HCT116 (cell line): ENCODE measurements around the gene OR1F1. TPM values are rescaled to one million over a fixed set of nuclear protein-coding genes. Genes with fewer than 3 reads are reported as not detected.
A peak's percentile ranks its signal among the peaks of the same experiment; 100 is the strongest.

Experiments used
- ATAC-seq: fragments of 200-7000 bp; cut with Tn5 transposase; 2 replicates; pipeline ENCODE4 v1.9.1; 2020; ENCODE audit warnings: mild to moderate bottlenecking, moderate library complexity
- BruUV-seq: library from RNA; stranded (reverse); fragments of 400-500 nt; replicated peaks from 2 replicates; lab custom pipeline; 2021; lab: Mats Ljungman, UMichigan
- CTCF ChIA-PET: fragments of 300-600 bp; sonication (Branson Sonifier 250); formaldehyde crosslinking; loops from one replicate; lab custom pipeline; 2021; ENCODE audit warnings: antibody characterized with exemption; lab: Charles Lee
- POLR2A ChIA-PET: fragments of 300-600, 350-600 bp; sonication (Branson Sonifier 250); formaldehyde crosslinking; loops from one replicate; lab custom pipeline; 2021; ENCODE audit warnings: antibody characterized with exemption; lab: Charles Lee
- RAD21 ChIA-PET, 2 experiments: fragments of 300-600 bp; sonication (Branson Sonifier 250); formaldehyde crosslinking; loops; one replicate each; lab custom pipeline; 2023; ENCODE audit warnings: low total read pairs in 2 of 2; ENCODE audit not compliant: uncharacterized antibody in 2 of 2, unreplicated experiment in 2 of 2, low non-redundant PET in 1 of 2; lab: Charles Lee
- DNase-seq: peaks from one replicate; pipeline ENCODE4 v3.0.0-alpha.2; 2010; ENCODE audit warnings: low read depth, low spot score
- H2AFZ ChIP-seq: fragments of 200-600 bp; shearing (Covaris generic), sonication (generic); 2 replicates; pipeline ENCODE4 v1.6.1; 2017; ENCODE audit warnings: low read depth, mixed run types, mixed read lengths, antibody characterized with exemption, low read length; ENCODE audit not compliant: poor library complexity, severe bottlenecking
- H3K27ac ChIP-seq: 2 replicates; pipeline ENCODE4 v1.5.1; 2012; ENCODE audit warnings: low read depth, low read length
- H3K27me3 ChIP-seq: fragments of 200-600 bp; sonication (generic); 2 replicates; pipeline ENCODE4 v1.6.1; 2016; ENCODE audit warnings: mixed run types, low read length, mixed read lengths; ENCODE audit not compliant: insufficient read depth
- H3K36me3 ChIP-seq, 2 experiments: fragments of 200-500 bp in 1 of 2; fragments of 200-600 bp in 1 of 2; sonication (Bioruptor generic) in 1 of 2; sonication (generic) in 1 of 2; 2 replicates each; pipeline versions ENCODE4 v1.5.1 to v1.6.1; 2014 to 2016; ENCODE audit warnings: low read length in 2 of 2, inconsistent platforms in 1 of 2, mixed read lengths in 1 of 2, mixed run types in 1 of 2; ENCODE audit not compliant: insufficient read depth in 2 of 2, control insufficient read depth in 1 of 2
- H3K4me1 ChIP-seq, 2 experiments: fragments of 200-600 bp in 1 of 2; sonication (generic) in 1 of 2; 2 replicates each; pipeline versions ENCODE4 v1.5.1 to v1.6.1; 2012 to 2017; ENCODE audit warnings: low read length in 2 of 2, inconsistent platforms in 1 of 2, mild to moderate bottlenecking in 1 of 2, mixed read lengths in 1 of 2, mixed run types in 1 of 2, moderate library complexity in 1 of 2; ENCODE audit not compliant: insufficient read depth in 2 of 2, control insufficient read depth in 1 of 2
- H3K4me2 ChIP-seq: fragments of 200-600 bp; sonication (generic); 2 replicates; pipeline ENCODE4 v1.6.1; 2017; ENCODE audit warnings: mixed run types, low read length, mixed read lengths
- H3K4me3 ChIP-seq, 2 experiments: fragments of 200-600 bp in 1 of 2; sonication (generic) in 1 of 2; replicated peaks in 1 of 2; 2 replicates each; pipeline ENCODE4 v1.5.1; 2011 to 2016; ENCODE audit warnings: low read length in 2 of 2, control low read depth in 1 of 2, low read depth in 1 of 2, mild to moderate bottlenecking in 1 of 2, mixed read lengths in 1 of 2, mixed run types in 1 of 2
- H3K79me2 ChIP-seq: fragments of 200-600 bp; sonication (generic); 2 replicates; pipeline ENCODE4 v1.6.1; 2017; ENCODE audit warnings: mild to moderate bottlenecking, mixed run types, low read length, moderate library complexity, mixed read lengths; ENCODE audit not compliant: insufficient read depth
- H3K9ac ChIP-seq: fragments of 200-600 bp; sonication (generic); 2 replicates; pipeline ENCODE4 v1.6.1; 2016; ENCODE audit warnings: low read length, mixed read lengths
- H3K9me2 ChIP-seq: fragments of 200-600 bp; sonication (generic), shearing (Covaris generic); 2 replicates; pipeline ENCODE4 v1.6.1; 2017; ENCODE audit warnings: mixed run types, mild to moderate bottlenecking, moderate library complexity; ENCODE audit not compliant: insufficient read depth
- H3K9me3 ChIP-seq, 2 experiments: fragments of 200-500 bp in 1 of 2; fragments of 200-600 bp in 1 of 2; sonication (Bioruptor generic) in 1 of 2; sonication (generic) in 1 of 2; 2 replicates each; pipeline ENCODE4 v1.6.1; 2014 to 2017; ENCODE audit warnings: low read length in 2 of 2, mixed read lengths in 2 of 2, inconsistent platforms in 1 of 2, low read depth in 1 of 2, mild to moderate bottlenecking in 1 of 2, mixed run types in 1 of 2, moderate library complexity in 1 of 2; ENCODE audit not compliant: control insufficient read depth in 1 of 2, insufficient read depth in 1 of 2
- H4K20me1 ChIP-seq: fragments of 200-600 bp; sonication (generic), shearing (Covaris generic); 2 replicates; pipeline ENCODE4 v1.6.1; 2017; ENCODE audit warnings: mixed run types, mild to moderate bottlenecking, moderate library complexity; ENCODE audit not compliant: insufficient read depth
- ATF3 ChIP-seq: IDR thresholded peaks from 2 replicates; pipeline ENCODE4 v1.6.1; 2012
- CBX3 ChIP-seq: IDR thresholded peaks from 2 replicates; pipeline ENCODE4 v1.6.1; 2012; ENCODE audit warnings: low read depth
- CEBPB ChIP-seq: IDR thresholded peaks from 2 replicates; pipeline ENCODE4 v1.6.1; 2012; ENCODE audit warnings: low read depth
- CTCF ChIP-seq, 3 experiments: fragments of 200-600 bp in 1 of 3; sonication (generic) in 1 of 3; IDR thresholded peaks in 2 of 3; conservative IDR thresholded peaks in 1 of 3; 2 replicates each; pipeline ENCODE4 v1.5.1; 2012 to 2017; ENCODE audit warnings: low read depth in 2 of 3, low read length in 2 of 3, antibody characterized with exemption in 1 of 3, borderline replicate concordance in 1 of 3, control low read depth in 1 of 3, mild to moderate bottlenecking in 1 of 3, mixed read lengths in 1 of 3, mixed run types in 1 of 3, moderate library complexity in 1 of 3; ENCODE audit not compliant: insufficient read depth in 1 of 3
- EGR1 ChIP-seq: IDR thresholded peaks from 2 replicates; pipeline ENCODE4 v1.6.1; 2012; ENCODE audit warnings: low read depth
- ELF1 ChIP-seq: IDR thresholded peaks from 2 replicates; pipeline ENCODE4 v1.6.1; 2012; ENCODE audit warnings: low read depth, borderline replicate concordance
- EZH2 ChIP-seq: fragments of 200-600 bp; sonication (generic); IDR thresholded peaks from 2 replicates; pipeline ENCODE4 v1.6.1; 2017; ENCODE audit warnings: antibody characterized with exemption, mixed run types
- EZH2phosphoT487 ChIP-seq: fragments of 200-600 bp; IDR thresholded peaks from 2 replicates; pipeline ENCODE4 v1.6.1; 2018; ENCODE audit warnings: antibody characterized with exemption, borderline replicate concordance
- FOSL1 ChIP-seq: IDR thresholded peaks from 2 replicates; pipeline ENCODE4 v1.6.1; 2012; ENCODE audit warnings: low read depth
- MAX ChIP-seq: IDR thresholded peaks from 2 replicates; pipeline ENCODE4 v1.6.1; 2012
- POLR2A ChIP-seq: IDR thresholded peaks from 2 replicates; pipeline ENCODE4 v1.7.0; 2011; ENCODE audit warnings: borderline replicate concordance; ENCODE audit not compliant: insufficient read depth, insufficient read length; ENCODE audit errors: extremely low read depth
- POLR2AphosphoS5 ChIP-seq: IDR thresholded peaks from 2 replicates; pipeline ENCODE4 v1.6.1; 2011; ENCODE audit warnings: mild to moderate bottlenecking, low read depth, low read length, moderate library complexity
- RAD21 ChIP-seq: IDR thresholded peaks from 2 replicates; pipeline ENCODE4 v1.6.1; 2012; ENCODE audit warnings: low read depth, mild to moderate bottlenecking
- REST ChIP-seq: IDR thresholded peaks from 2 replicates; pipeline ENCODE4 v1.6.1; 2012; ENCODE audit warnings: low read depth
- SIN3A ChIP-seq: IDR thresholded peaks from 2 replicates; pipeline ENCODE4 v1.6.1; 2012; ENCODE audit warnings: low read depth
- SP1 ChIP-seq: IDR thresholded peaks from 2 replicates; pipeline ENCODE4 v1.6.1; 2012; ENCODE audit warnings: low read depth
- SRF ChIP-seq: IDR thresholded peaks from 2 replicates; pipeline ENCODE4 v1.6.1; 2012; ENCODE audit warnings: low read depth
- TCF7L2 ChIP-seq: IDR thresholded peaks from 2 replicates; pipeline ENCODE4 v1.7.0; 2011; ENCODE audit warnings: borderline replicate concordance, inconsistent platforms; ENCODE audit not compliant: insufficient read depth, insufficient read length; ENCODE audit errors: extremely low read depth
- YY1 ChIP-seq: IDR thresholded peaks from 2 replicates; pipeline ENCODE4 v1.6.1; 2011; ENCODE audit warnings: low read length, low read depth, moderate library complexity, mild to moderate bottlenecking; ENCODE audit not compliant: insufficient replicate concordance; ENCODE audit errors: extremely low read depth
- ZFX ChIP-seq: fragments of 450-650 bp; IDR thresholded peaks from 2 replicates; pipeline ENCODE4 v1.6.1; 2017
- ZNF274 ChIP-seq: fragments of 200-500 bp; sonication (Bioruptor generic); IDR thresholded peaks from 2 replicates; pipeline ENCODE4 v1.6.1; 2014; ENCODE audit warnings: mild to moderate bottlenecking, low read depth, low read length, inconsistent platforms
- intact Hi-C: fragments of 100-400 bp; cut with micrococcal nuclease; formaldehyde crosslinking; loops from 2 replicates; pipeline ENCODE4 v1.10.0; 2022
- total RNA-seq: library from RNA; stranded (reverse); gene quantifications from one replicate; pipeline ENCODE4 v1.2.1, GENCODE V29; 2021; ENCODE audit not compliant: unreplicated experiment

The OR1F1 gene
- total RNA-seq, 1 experiment from 2014 or later: not detected

- Histone ChIP-seq H3K27me3 (no peaks in the 10 kb centered on the region), H3K36me3 (no peaks in the 10 kb centered on the region), H3K9ac (peak overlapping the region; percentile 80), H3K9me2 (no peaks in the 10 kb centered on the region), H3K9me3 (no peaks in the 10 kb centered on the region), H3K79me2 (no peaks in the 10 kb centered on the region), H3K4me3 (peak overlapping the region; percentile 67 to 78), H3K27ac (peak overlapping the region; percentile 91), H3K4me1 (peaks cover 14 to 61% of the 10 kb centered on the region in 2 experiments; a peak in 3 of 4 replicates), H4K20me1 (no peaks in the 10 kb centered on the region), H2AFZ (peak overlapping the region; percentile 84), H3K4me2 (peak overlapping the region; percentile 99)
- intact Hi-C loops: loop anchor here (1.0 kb wide), 1 partner anchor 8 kb away; no protein-coding TSS in a partner anchor
- CTCF ChIA-PET: interaction anchor here (0.8 to 2.5 kb wide), 8 partner anchors 9 to 127 kb away, joined by 3 to 11 read pairs (median 4); partner anchors contain the start of gene ZNF213
- peak; percentile 62 for ATAC-seq
- RAD21 ChIA-PET: interaction anchor here (0.6 to 1.3 kb wide), 4 partner anchors 8 to 29 kb away, joined by 3 to 5 read pairs (median 4); no protein-coding TSS in a partner anchor
- POLR2A ChIA-PET: interaction anchor here (1.0 to 3.1 kb wide), 6 partner anchors 9 to 29 kb away, joined by 3 to 20 read pairs (median 8); partner anchors contain the start of genes OR1F1 and ZNF213
- BruUV-seq: TSS peak; percentile 69
- peak; percentile 88 for DNase-seq
- TF ChIP-seq RAD21 (no peak), POLR2A (peak; percentile 40), ZFX (peak; percentile 31; the same call in 1 of the 2 replicates), EGR1 (no peak), CEBPB (no peak), EZH2 (no peak), ELF1 (no peak), CTCF (IDR thresholded peaks at IDR 0.05 in 2 of 3, conservative IDR thresholded peaks at IDR 0.05 in 1 of 3; ENCODE audit: borderline replicate concordance in 1 of 3, insufficient read depth in 1 of 3, low read depth in 2 of 3, low read length in 2 of 3) (no peak), EZH2phosphoT487 (no peak), FOSL1 (no peak), YY1 (peak; percentile 24), MAX (no peak), ZNF274 (no peak), TCF7L2 (no peak), SP1 (no peak), CBX3 (no peak), SIN3A (no peak), REST (no peak), POLR2AphosphoS5 (peak; percentile 91), ATF3 (no peak), SRF (no peak)
Observed at GRCh38 chr16:3158510-3159314, 29.3 kb upstream of the OR1F1 start.
